Body of pancreas (tissue), 4 donors: ENCODE measurements around the gene E2F3.

ENCODE experiments used
- CTCF ChIP-seq, 7 experiments: fragments of 450-650 bp in 4 of 7; fragments of 200-600 bp in 3 of 7; sonication (generic) in 3 of 7; IDR thresholded peaks; one replicate each; pipeline ENCODE4 v1.5.1; 2016 to 2019; ENCODE audit warnings: antibody characterized with exemption in 7 of 7
- POLR2A ChIP-seq, 3 donors: fragments of 450-650 bp; IDR thresholded peaks; one replicate each; pipeline ENCODE4 v1.6.1; 2016; ENCODE audit warnings: antibody characterized with exemption in 3 of 3, mild to moderate bottlenecking in 2 of 3

- TF ChIP-seq CTCF (IDR thresholded peaks at IDR 0.05) = no peak
- no peak for TF ChIP-seq POLR2A (IDR thresholded peaks at IDR 0.05)
Measured at GRCh38 chr6:20413826-20414225, 12.1 kb downstream of the E2F3 start.
